ENCODE measurements around the gene PGR. TPM values are rescaled to one million over a fixed set of nuclear protein-coding genes. Genes with fewer than 3 reads are reported as not detected.

PGR gene
- total RNA-seq, 2 experiments from 2014 or later: not detected

DNA sequence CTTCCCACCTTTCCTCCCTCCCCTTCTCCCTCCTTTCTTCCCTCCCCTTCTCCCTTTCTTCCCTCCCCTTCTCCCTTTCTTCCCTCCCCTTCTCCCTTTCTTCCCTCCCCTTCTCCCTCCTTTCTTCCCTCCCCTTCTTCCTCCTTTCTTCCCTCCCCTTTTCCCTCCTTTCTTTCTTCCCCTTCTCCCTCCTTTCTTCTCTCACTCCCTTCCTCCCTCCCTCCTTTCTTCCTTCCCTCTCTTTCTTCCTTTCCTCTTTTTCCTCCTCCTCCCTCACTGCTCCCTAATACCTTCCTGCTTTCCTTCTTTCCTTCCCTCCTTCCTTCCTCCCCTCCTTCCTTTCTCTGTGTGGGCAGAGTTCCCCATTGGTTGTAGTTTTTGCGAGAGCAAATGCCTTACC is 76.1 kb downstream of the PGR start:
- POLR2A ChIA-PET: no interaction called here
- intact Hi-C loops (cut with micrococcal nuclease): no loop called here
- CTCF ChIA-PET: no interaction called here
- ATAC-seq: no peak
- H3K27me3 Mint-ChIP-seq: no peaks in the 10 kb centered on the region
- H3K27ac Mint-ChIP-seq: no peak overlapping the region
- no peaks in the 10 kb centered on the region for H3K36me3 Mint-ChIP-seq (ENCODE audit: low read depth)
- H3K4me3 Mint-ChIP-seq: no peak overlapping the region
- TF ChIP-seq CTCF (IDR thresholded peaks at IDR 0.05): no peak
- H3K4me1 Mint-ChIP-seq (ENCODE audit: low read depth): no peaks in the 10 kb centered on the region
- H3K9me3 Mint-ChIP-seq: no peaks in the 10 kb centered on the region
- no peak for DNase-seq

- intact Hi-C loops (cut with micrococcal nuclease): no loop called here
- ChIA-PET CTCF (no interaction called here), POLR2A (no interaction called here)
- H3K4me1 Mint-ChIP-seq (ENCODE audit: low read depth): no peaks in the 10 kb centered on the region
- no peak overlapping the region for H3K27ac Mint-ChIP-seq
- no peaks in the 10 kb centered on the region for H3K9me3 Mint-ChIP-seq
- no peak overlapping the region for H3K4me3 Mint-ChIP-seq
- no peak for ATAC-seq
- no peak for DNase-seq
- TF ChIP-seq CTCF (IDR thresholded peaks at IDR 0.05): no peak
- no peaks in the 10 kb centered on the region for H3K36me3 Mint-ChIP-seq (ENCODE audit: low read depth)
- H3K27me3 Mint-ChIP-seq: peaks cover 3% of the 10 kb centered on the region
Observed at GRCh38 chr11:101051677-101052076, 77.9 kb downstream of the PGR start.

- no peak for TF ChIP-seq CTCF (IDR thresholded peaks at IDR 0.05)
- H3K27ac Mint-ChIP-seq: no peak overlapping the region
- no peaks in the 10 kb centered on the region for H3K36me3 Mint-ChIP-seq (ENCODE audit: low read depth)
- H3K4me3 Mint-ChIP-seq: no peak overlapping the region
- H3K4me1 Mint-ChIP-seq (ENCODE audit: low read depth): no peaks in the 10 kb centered on the region
- DNase-seq (no peak), ATAC-seq (no peak)
- intact Hi-C loops (cut with micrococcal nuclease): no loop called here
- POLR2A ChIA-PET: no interaction called here
- H3K27me3 Mint-ChIP-seq: peaks cover 3% of the 10 kb centered on the region
- peaks cover 4% of the 10 kb centered on the region for H3K9me3 Mint-ChIP-seq
- CTCF ChIA-PET: no interaction called here
Observed at GRCh38 chr11:101049813-101050212, 79.8 kb downstream of the PGR start.

DNA sequence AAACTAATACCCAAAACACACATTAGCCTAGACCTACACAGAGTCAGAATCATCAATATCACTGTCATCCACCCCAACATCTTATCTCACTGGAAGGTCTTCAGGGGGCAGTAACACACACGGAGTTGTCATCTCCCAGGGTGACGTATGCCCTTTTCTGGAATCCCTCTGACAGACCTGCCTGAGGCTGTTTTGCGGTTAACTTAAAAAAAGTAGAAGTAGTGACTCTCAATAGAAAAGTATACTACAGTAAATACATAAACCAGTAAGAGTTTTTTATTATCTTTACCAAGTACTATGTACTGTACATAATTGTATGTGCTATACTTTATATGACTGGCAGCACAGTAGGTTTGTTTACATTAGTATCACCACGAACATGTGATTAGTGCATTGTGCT is 80.5 kb downstream of the PGR start:
- Mint-ChIP-seq H3K4me1 (ENCODE audit: low read depth) (no peaks in the 10 kb centered on the region), H3K9me3 (peaks cover 4% of the 10 kb centered on the region), H3K27ac (no peak overlapping the region), H3K4me3 (no peak overlapping the region), H3K36me3 (ENCODE audit: low read depth) (no peaks in the 10 kb centered on the region), H3K27me3 (peaks cover 3% of the 10 kb centered on the region)
- no peak for DNase-seq
- intact Hi-C loops (cut with micrococcal nuclease): no loop called here
- no peak for TF ChIP-seq CTCF (IDR thresholded peaks at IDR 0.05)
- POLR2A ChIA-PET: no interaction called here
- no peak for ATAC-seq
- CTCF ChIA-PET: no interaction called here

- TF ChIP-seq CTCF (IDR thresholded peaks at IDR 0.05): no peak
Observed at GRCh38 chr11:101048479-101048878, 81.1 kb downstream of the PGR start.

More at GRCh38 chr11:101048479-101048878, 81.1 kb downstream of the PGR start:
- no peaks in the 10 kb centered on the region for H3K4me1 Mint-ChIP-seq (ENCODE audit: low read depth)
- ATAC-seq (no peak), DNase-seq (no peak)
- intact Hi-C loops (cut with micrococcal nuclease): no loop called here
- CTCF ChIA-PET: no interaction called here
- H3K9me3 Mint-ChIP-seq: peaks cover 4% of the 10 kb centered on the region
- no peaks in the 10 kb centered on the region for H3K36me3 Mint-ChIP-seq (ENCODE audit: low read depth)
- H3K4me3 Mint-ChIP-seq: no peak overlapping the region
- H3K27ac Mint-ChIP-seq: no peak overlapping the region
- POLR2A ChIA-PET: no interaction called here
- H3K27me3 Mint-ChIP-seq: peaks cover 3% of the 10 kb centered on the region

All from activated CD8-positive, alpha-beta T cell treated with anti-CD3 and anti-CD28 coated beads for 36 hours (primary cell).